GM23338 (cell line): ENCODE results near the gene SLC35E2B. TPM values are rescaled to one million over a fixed set of nuclear protein-coding genes. Genes with fewer than 3 reads are reported as not detected.

Experiments
- ATAC-seq: fragments of 200-7000 bp; cut with Tn5 transposase; 3 replicates; pipeline ENCODE4 v1.9.1; 2020
- DNase-seq: peaks from one replicate; pipeline ENCODE4 v3.0.0-alpha.2; 2015; ENCODE audit warnings: low spot score
- H2AFZ ChIP-seq: fragments of 200-600 bp; sonication (generic); 2 replicates; pipeline ENCODE4 v1.8.0; 2016; ENCODE audit warnings: antibody characterized with exemption, mild to moderate bottlenecking, moderate library complexity
- H3F3A ChIP-seq: fragments of 200-600 bp; sonication (generic); replicated peaks from 2 replicates; pipeline ENCODE4 v1.8.0; 2017; ENCODE audit warnings: antibody characterized with exemption, mixed run types, low read depth
- H3K27ac ChIP-seq: fragments of 200-600 bp; sonication (generic); 2 replicates; pipeline ENCODE4 v1.6.1; 2016; ENCODE audit warnings: low read depth
- H3K27me3 ChIP-seq: fragments of 200-600 bp; sonication (generic); 2 replicates; pipeline ENCODE4 v1.8.0; 2016; ENCODE audit warnings: mild to moderate bottlenecking, mixed run types, moderate library complexity; ENCODE audit not compliant: insufficient read depth
- H3K36me3 ChIP-seq: fragments of 200-600 bp; sonication (generic); 2 replicates; pipeline ENCODE4 v1.8.0; 2016; ENCODE audit warnings: mild to moderate bottlenecking; ENCODE audit not compliant: insufficient read depth
- H3K4me1 ChIP-seq: fragments of 200-600 bp; sonication (generic); 2 replicates; pipeline ENCODE4 v1.8.0; 2016; ENCODE audit warnings: mild to moderate bottlenecking, moderate library complexity; ENCODE audit not compliant: insufficient read depth
- H3K4me2 ChIP-seq: fragments of 200-600 bp; sonication (generic); 2 replicates; pipeline ENCODE4 v1.7.1; 2017; ENCODE audit warnings: mixed run types
- H3K4me3 ChIP-seq: fragments of 200-600 bp; sonication (generic); 2 replicates; pipeline ENCODE4 v1.6.1; 2016; ENCODE audit warnings: mixed run types
- H3K79me2 ChIP-seq: fragments of 200-600 bp; sonication (generic); replicated peaks from 2 replicates; pipeline ENCODE4 v1.8.0; 2017; ENCODE audit warnings: mild to moderate bottlenecking; ENCODE audit not compliant: insufficient read depth
- H3K9me2 ChIP-seq: fragments of 200-600 bp; sonication (generic); 2 replicates; pipeline ENCODE4 v1.8.0; 2017; ENCODE audit not compliant: insufficient read depth
- H4K20me1 ChIP-seq: fragments of 200-600 bp; sonication (generic); replicated peaks from 2 replicates; pipeline ENCODE4 v1.8.0; 2017; ENCODE audit warnings: mild to moderate bottlenecking; ENCODE audit not compliant: insufficient read depth
- H3K27ac Mint-ChIP-seq: 2 replicates; pipeline ENCODE4 v1.8.0; 2020; ENCODE audit warnings: inconsistent platforms, mild to moderate bottlenecking, moderate library complexity, mixed read lengths
- H3K27me3 Mint-ChIP-seq: 3 replicates; pipeline ENCODE4 v1.8.0; 2022; ENCODE audit warnings: low read depth, mild to moderate bottlenecking, moderate library complexity, mixed read lengths, inconsistent platforms; ENCODE audit not compliant: insufficient read depth, poor library complexity
- H3K36me3 Mint-ChIP-seq: 3 replicates; pipeline ENCODE4 v1.8.0; 2021; ENCODE audit warnings: low read depth, mild to moderate bottlenecking, inconsistent platforms, moderate library complexity, mixed read lengths
- H3K4me1 Mint-ChIP-seq: 3 replicates; pipeline ENCODE4 v1.8.0; 2020; ENCODE audit warnings: mild to moderate bottlenecking, inconsistent platforms, mixed read lengths
- H3K4me3 Mint-ChIP-seq: 3 replicates; pipeline ENCODE4 v1.8.0; 2021; ENCODE audit warnings: moderate library complexity, mild to moderate bottlenecking, inconsistent platforms, mixed read lengths
- H3K9me3 Mint-ChIP-seq: 3 replicates; pipeline ENCODE4 v1.8.0; 2020; ENCODE audit warnings: moderate library complexity, mild to moderate bottlenecking, inconsistent platforms, mixed read lengths
- CREB1 ChIP-seq: fragments of 250-450 bp; sonication (Bioruptor Pico); IDR thresholded peaks from 2 replicates; pipeline ENCODE4 v1.5.0; 2020; ENCODE audit warnings: low read depth, mild to moderate bottlenecking, moderate library complexity
- EZH2phosphoT487 ChIP-seq: fragments of 200-600 bp; sonication (generic); IDR thresholded peaks from one replicate; pipeline ENCODE4 v1.8.1; 2018; ENCODE audit warnings: antibody characterized with exemption; ENCODE audit not compliant: unreplicated experiment
- JUNB ChIP-seq: IDR thresholded peaks from one replicate; pipeline ENCODE4 v1.6.1; 2016; ENCODE audit warnings: antibody characterized with exemption; ENCODE audit not compliant: unreplicated experiment
- NANOG ChIP-seq: IDR thresholded peaks from 2 replicates; pipeline ENCODE4 v1.6.1; 2016; ENCODE audit warnings: antibody characterized with exemption, borderline replicate concordance
- POLR2AphosphoS5 ChIP-seq: IDR thresholded peaks from 2 replicates; pipeline ENCODE4 v1.6.1; 2016; ENCODE audit warnings: antibody characterized with exemption, low read depth
- polyA plus RNA-seq: library from polyadenylated mRNA; unstranded; fragments of >200 nt; fragmentation: Nextera tagmentation; extraction: Ambion mirVana; gene quantifications from 2 replicates; pipeline ENCODE4 v1.2.1, GENCODE V29; 2016
- total RNA-seq: library from RNA; depleted of rRNA; stranded (reverse); fragments of >200 nt; shearing (Covaris generic); gene quantifications from 2 replicates; pipeline ENCODE4 v1.2.3, GENCODE V29; 2014
- TF ChIP-seq, protein P1 (sequence below): IDR thresholded peaks from one replicate; pipeline ENCODE4 v1.6.1; 2018; ENCODE audit warnings: antibody characterized with exemption; ENCODE audit not compliant: unreplicated experiment
- TF ChIP-seq, protein P2 (sequence below): IDR thresholded peaks from 2 replicates; pipeline ENCODE4 v1.6.1; 2016; ENCODE audit warnings: antibody characterized with exemption
- TF ChIP-seq, protein P3 (sequence below), 2 experiments: fragments of 200-600 bp in 1 of 2; sonication (generic) in 1 of 2; conservative IDR thresholded peaks; 2 replicates each; pipeline versions ENCODE4 v1.5.1 to v1.6.1; 2016 to 2017; ENCODE audit warnings: antibody characterized with exemption in 2 of 2, low read depth in 2 of 2, mild to moderate bottlenecking in 2 of 2, moderate library complexity in 1 of 2
- TF ChIP-seq, protein P4 (sequence below): fragments of 250-450 bp; sonication (Bioruptor Pico); IDR thresholded peaks from 2 replicates; pipeline ENCODE4 v1.5.0; 2020; ENCODE audit warnings: mild to moderate bottlenecking, moderate library complexity

Gene SLC35E2B
- total and polyA plus RNA-seq, 2 experiments from 2014 or later, result 16.8 to 63.0 TPM

DNA sequence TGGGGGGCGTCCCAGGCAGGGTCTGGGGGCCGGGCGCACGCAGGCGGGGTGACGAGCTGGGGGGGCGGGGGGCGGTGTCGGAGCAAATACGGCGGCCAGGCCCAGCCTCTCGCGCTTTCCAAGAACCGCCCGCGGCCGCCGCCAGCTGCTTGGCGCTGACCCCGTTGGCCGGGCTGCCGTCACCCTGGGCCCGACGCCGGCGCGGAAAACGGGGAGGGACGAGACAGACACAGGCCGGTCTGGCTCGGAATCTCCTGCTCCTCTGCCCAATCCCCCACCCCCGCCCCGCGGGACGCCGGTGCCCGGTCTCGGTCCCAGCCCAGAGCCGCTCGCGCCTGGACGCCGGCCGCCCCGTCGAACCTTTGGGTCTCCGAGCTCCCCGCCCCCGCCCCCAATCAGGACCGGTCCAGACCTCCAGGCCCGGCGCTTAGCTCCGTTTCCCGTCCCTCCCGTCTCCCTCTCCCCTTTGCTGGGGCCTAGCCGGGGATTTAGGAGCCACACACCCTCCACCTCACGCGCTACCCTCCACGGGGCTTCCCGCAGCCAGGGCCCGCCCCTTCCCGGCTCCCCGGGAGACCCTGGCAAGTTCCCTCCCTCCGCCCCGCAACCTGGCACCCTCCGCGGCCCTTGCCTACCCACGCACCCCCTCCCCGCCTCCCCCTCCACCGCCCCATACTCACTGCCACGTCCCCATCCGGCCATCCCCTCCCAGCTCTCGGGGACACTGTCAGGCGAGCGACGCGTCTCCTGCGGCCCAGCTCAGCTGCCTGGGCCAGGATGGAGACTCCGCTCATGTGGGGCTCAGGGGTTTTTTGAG, 61.4 kb downstream of the SLC35E2B start (continued):
- TF ChIP-seq, protein P1, sequence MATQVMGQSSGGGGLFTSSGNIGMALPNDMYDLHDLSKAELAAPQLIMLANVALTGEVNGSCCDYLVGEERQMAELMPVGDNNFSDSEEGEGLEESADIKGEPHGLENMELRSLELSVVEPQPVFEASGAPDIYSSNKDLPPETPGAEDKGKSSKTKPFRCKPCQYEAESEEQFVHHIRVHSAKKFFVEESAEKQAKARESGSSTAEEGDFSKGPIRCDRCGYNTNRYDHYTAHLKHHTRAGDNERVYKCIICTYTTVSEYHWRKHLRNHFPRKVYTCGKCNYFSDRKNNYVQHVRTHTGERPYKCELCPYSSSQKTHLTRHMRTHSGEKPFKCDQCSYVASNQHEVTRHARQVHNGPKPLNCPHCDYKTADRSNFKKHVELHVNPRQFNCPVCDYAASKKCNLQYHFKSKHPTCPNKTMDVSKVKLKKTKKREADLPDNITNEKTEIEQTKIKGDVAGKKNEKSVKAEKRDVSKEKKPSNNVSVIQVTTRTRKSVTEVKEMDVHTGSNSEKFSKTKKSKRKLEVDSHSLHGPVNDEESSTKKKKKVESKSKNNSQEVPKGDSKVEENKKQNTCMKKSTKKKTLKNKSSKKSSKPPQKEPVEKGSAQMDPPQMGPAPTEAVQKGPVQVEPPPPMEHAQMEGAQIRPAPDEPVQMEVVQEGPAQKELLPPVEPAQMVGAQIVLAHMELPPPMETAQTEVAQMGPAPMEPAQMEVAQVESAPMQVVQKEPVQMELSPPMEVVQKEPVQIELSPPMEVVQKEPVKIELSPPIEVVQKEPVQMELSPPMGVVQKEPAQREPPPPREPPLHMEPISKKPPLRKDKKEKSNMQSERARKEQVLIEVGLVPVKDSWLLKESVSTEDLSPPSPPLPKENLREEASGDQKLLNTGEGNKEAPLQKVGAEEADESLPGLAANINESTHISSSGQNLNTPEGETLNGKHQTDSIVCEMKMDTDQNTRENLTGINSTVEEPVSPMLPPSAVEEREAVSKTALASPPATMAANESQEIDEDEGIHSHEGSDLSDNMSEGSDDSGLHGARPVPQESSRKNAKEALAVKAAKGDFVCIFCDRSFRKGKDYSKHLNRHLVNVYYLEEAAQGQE, result no peak
- TF ChIP-seq NANOG (no peak), JUNB (no peak), EZH2phosphoT487 (no peak)
- TF ChIP-seq, protein P2, sequence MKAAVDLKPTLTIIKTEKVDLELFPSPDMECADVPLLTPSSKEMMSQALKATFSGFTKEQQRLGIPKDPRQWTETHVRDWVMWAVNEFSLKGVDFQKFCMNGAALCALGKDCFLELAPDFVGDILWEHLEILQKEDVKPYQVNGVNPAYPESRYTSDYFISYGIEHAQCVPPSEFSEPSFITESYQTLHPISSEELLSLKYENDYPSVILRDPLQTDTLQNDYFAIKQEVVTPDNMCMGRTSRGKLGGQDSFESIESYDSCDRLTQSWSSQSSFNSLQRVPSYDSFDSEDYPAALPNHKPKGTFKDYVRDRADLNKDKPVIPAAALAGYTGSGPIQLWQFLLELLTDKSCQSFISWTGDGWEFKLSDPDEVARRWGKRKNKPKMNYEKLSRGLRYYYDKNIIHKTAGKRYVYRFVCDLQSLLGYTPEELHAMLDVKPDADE, result no peak

DNA sequence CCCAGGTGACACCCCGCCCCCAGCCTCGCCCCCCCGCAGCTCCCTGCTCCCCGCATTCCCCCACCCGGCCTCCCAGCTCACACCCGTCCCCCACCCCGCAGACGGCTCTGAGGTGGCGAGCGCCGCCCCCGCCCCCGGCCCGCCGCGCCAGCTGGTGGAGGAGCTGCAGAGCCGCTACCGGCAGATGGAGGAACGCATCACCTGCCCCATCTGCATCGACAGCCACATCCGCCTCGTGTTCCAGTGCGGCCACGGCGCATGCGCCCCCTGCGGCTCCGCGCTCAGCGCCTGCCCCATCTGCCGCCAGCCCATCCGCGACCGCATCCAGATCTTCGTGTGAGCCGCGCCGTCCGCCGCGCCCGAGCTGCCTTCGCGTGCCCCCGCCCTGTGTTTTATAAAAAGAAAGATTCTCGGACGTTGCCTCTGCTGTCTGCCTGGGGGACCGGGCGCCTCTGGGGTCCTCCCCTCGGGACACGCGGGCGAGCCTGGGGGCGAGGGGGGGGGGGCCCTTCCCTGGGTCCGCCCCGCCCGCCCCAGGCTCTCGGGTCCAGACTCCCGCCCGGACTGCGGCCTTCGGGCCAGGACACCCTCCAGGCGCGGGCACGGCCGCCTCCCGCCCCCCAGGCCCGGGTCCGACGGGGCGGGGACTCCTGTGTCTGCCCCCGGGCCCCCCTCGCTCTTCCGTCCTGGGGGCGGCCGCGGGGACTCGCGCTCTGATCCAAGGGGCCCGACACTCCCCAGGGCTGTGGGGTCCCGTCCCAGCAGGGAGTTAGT, 62.2 kb downstream of the SLC35E2B start:
- Mint-ChIP-seq H3K36me3 (no peaks in the 10 kb centered on the region), H3K9me3 (no peaks in the 10 kb centered on the region; the same call in 2 of the 3 replicates), H3K4me1 (no peaks in the 10 kb centered on the region), H3K27ac (peak overlapping the region; percentile 89; the same call in 1 of the 2 replicates), H3K4me3 (peak overlapping the region; percentile 77), H3K27me3 (peaks cover 11% of the 10 kb centered on the region)
- H2AFZ ChIP-seq, result no peak overlapping the region
- TF ChIP-seq CREB1 (CRISPR knock-in tag) (0 out of 2 replicates have a peak, but pooled peaks have one; percentile 42), POLR2AphosphoS5 (peak; percentile 62)
- TF ChIP-seq, protein P3, sequence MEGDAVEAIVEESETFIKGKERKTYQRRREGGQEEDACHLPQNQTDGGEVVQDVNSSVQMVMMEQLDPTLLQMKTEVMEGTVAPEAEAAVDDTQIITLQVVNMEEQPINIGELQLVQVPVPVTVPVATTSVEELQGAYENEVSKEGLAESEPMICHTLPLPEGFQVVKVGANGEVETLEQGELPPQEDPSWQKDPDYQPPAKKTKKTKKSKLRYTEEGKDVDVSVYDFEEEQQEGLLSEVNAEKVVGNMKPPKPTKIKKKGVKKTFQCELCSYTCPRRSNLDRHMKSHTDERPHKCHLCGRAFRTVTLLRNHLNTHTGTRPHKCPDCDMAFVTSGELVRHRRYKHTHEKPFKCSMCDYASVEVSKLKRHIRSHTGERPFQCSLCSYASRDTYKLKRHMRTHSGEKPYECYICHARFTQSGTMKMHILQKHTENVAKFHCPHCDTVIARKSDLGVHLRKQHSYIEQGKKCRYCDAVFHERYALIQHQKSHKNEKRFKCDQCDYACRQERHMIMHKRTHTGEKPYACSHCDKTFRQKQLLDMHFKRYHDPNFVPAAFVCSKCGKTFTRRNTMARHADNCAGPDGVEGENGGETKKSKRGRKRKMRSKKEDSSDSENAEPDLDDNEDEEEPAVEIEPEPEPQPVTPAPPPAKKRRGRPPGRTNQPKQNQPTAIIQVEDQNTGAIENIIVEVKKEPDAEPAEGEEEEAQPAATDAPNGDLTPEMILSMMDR (conservative IDR thresholded peaks at IDR 0.05; ENCODE audit: low read depth in 2 of 2), result 0 out of 4 replicates have a peak, but pooled peaks of 1 of the 2 experiments have one; percentile 1
- TF ChIP-seq, protein P4, sequence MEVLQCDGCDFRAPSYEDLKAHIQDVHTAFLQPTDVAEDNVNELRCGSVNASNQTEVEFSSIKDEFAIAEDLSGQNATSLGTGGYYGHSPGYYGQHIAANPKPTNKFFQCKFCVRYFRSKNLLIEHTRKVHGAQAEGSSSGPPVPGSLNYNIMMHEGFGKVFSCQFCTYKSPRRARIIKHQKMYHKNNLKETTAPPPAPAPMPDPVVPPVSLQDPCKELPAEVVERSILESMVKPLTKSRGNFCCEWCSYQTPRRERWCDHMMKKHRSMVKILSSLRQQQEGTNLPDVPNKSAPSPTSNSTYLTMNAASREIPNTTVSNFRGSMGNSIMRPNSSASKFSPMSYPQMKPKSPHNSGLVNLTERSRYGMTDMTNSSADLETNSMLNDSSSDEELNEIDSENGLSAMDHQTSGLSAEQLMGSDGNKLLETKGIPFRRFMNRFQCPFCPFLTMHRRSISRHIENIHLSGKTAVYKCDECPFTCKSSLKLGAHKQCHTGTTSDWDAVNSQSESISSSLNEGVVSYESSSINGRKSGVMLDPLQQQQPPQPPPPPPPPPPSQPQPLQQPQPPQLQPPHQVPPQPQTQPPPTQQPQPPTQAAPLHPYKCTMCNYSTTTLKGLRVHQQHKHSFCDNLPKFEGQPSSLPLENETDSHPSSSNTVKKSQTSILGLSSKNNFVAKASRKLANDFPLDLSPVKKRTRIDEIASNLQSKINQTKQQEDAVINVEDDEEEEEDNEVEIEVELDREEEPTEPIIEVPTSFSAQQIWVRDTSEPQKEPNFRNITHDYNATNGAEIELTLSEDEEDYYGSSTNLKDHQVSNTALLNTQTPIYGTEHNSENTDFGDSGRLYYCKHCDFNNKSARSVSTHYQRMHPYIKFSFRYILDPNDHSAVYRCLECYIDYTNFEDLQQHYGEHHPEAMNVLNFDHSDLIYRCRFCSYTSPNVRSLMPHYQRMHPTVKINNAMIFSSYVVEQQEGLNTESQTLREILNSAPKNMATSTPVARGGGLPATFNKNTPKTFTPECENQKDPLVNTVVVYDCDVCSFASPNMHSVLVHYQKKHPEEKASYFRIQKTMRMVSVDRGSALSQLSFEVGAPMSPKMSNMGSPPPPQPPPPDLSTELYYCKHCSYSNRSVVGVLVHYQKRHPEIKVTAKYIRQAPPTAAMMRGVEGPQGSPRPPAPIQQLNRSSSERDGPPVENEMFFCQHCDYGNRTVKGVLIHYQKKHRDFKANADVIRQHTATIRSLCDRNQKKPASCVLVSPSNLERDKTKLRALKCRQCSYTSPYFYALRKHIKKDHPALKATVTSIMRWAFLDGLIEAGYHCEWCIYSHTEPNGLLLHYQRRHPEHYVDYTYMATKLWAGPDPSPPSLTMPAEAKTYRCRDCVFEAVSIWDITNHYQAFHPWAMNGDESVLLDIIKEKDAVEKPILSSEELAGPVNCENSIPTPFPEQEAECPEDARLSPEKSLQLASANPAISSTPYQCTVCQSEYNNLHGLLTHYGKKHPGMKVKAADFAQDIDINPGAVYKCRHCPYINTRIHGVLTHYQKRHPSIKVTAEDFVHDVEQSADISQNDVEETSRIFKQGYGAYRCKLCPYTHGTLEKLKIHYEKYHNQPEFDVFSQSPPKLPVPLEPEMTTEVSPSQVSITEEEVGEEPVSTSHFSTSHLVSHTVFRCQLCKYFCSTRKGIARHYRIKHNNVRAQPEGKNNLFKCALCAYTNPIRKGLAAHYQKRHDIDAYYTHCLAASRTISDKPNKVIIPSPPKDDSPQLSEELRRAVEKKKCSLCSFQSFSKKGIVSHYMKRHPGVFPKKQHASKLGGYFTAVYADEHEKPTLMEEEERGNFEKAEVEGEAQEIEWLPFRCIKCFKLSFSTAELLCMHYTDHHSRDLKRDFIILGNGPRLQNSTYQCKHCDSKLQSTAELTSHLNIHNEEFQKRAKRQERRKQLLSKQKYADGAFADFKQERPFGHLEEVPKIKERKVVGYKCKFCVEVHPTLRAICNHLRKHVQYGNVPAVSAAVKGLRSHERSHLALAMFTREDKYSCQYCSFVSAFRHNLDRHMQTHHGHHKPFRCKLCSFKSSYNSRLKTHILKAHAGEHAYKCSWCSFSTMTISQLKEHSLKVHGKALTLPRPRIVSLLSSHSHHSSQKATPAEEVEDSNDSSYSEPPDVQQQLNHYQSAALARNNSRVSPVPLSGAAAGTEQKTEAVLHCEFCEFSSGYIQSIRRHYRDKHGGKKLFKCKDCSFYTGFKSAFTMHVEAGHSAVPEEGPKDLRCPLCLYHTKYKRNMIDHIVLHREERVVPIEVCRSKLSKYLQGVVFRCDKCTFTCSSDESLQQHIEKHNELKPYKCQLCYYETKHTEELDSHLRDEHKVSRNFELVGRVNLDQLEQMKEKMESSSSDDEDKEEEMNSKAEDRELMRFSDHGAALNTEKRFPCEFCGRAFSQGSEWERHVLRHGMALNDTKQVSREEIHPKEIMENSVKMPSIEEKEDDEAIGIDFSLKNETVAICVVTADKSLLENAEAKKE, result no peak
- peak overlapping the region; percentile 50 for H3K4me3 ChIP-seq
- H3K4me1 ChIP-seq, result no peaks in the 10 kb centered on the region
- H4K20me1 ChIP-seq, result no peaks in the 10 kb centered on the region
- H3K27me3 ChIP-seq, result peaks cover 19% of the 10 kb centered on the region
- H3K36me3 ChIP-seq, result no peaks in the 10 kb centered on the region
- H3K27ac ChIP-seq, result no peak overlapping the region
- 0 out of 2 replicates have a peak, but pooled peaks cover 3% of the 10 kb centered on the region for H3F3A ChIP-seq
- peak overlapping the region; percentile 74; the same call in 1 of the 2 replicates for H3K4me2 ChIP-seq
- peak; percentile 13 for ATAC-seq
- H3K79me2 ChIP-seq, result no peaks in the 10 kb centered on the region
- peak; percentile 93 for DNase-seq
- H3K9me2 ChIP-seq, result no peaks in the 10 kb centered on the region
